GM12878 (cell line): ENCODE results near the gene HADH. TPM values are rescaled to one million over a fixed set of nuclear protein-coding genes. Genes with fewer than 3 reads are reported as not detected.

ENCODE experiments used
- ATAC-seq: fragments of 200-7000 bp; cut with Tn5 transposase; 3 replicates; pipeline ENCODE4 v1.9.1; 2020; ENCODE audit warnings: mild to moderate bottlenecking, moderate library complexity
- BruUV-seq: library from RNA; stranded (reverse); fragments of 400-500 nt; replicated peaks from 2 replicates; lab custom pipeline; 2021; lab: Mats Ljungman, UMichigan
- CTCF ChIA-PET: fragments of 300-600 bp; sonication (Branson Sonifier 250); formaldehyde crosslinking; extraction: SDS; loops from one replicate; lab custom pipeline; 2021; ENCODE audit warnings: inconsistent platforms; lab: Yijun Ruan, JAX
- POLR2A ChIA-PET: fragments of 350-600 bp; formaldehyde crosslinking; extraction: SDS; loops from one replicate; lab custom pipeline; 2021; ENCODE audit warnings: inconsistent platforms; lab: Charles Lee
- RAD21 ChIA-PET: fragments of 300-600 bp; sonication (Branson Sonifier 250); formaldehyde crosslinking; loops from one replicate; lab custom pipeline; 2023; ENCODE audit warnings: antibody characterized with exemption; ENCODE audit not compliant: unreplicated experiment; lab: Charles Lee
- SMC1A ChIA-PET: fragments of 300-600 bp; sonication (Branson Sonifier 250); formaldehyde crosslinking; loops from one replicate; lab custom pipeline; 2023; ENCODE audit not compliant: unreplicated experiment, uncharacterized antibody; lab: Charles Lee
- DNase-seq: peaks from one replicate; pipeline ENCODE4 v3.0.0-alpha.2; 2011; ENCODE audit warnings: low read depth, low spot score
- FAIRE-seq: peaks from 3 replicates; lab custom pipeline; 2011; peaks lifted over from hg19 to GRCh38; lab: Jason Lieb, UNC
- H2AFZ ChIP-seq: 2 replicates; pipeline ENCODE4 v1.6.0; 2011; ENCODE audit warnings: low read depth, low read length, control low read depth; ENCODE audit not compliant: control insufficient read depth
- H3K27ac ChIP-seq: 2 replicates; pipeline ENCODE4 v1.5.1; 2011; ENCODE audit warnings: control low read depth; ENCODE audit not compliant: control insufficient read depth, insufficient read depth
- H3K27me3 ChIP-seq, 2 experiments: replicated peaks in 1 of 2; 2 replicates each; pipeline versions ENCODE4 v1.6.0 to v1.6.1; 2011; ENCODE audit warnings: low read length in 1 of 2; ENCODE audit not compliant: control insufficient read depth in 2 of 2, insufficient read depth in 2 of 2
- H3K36me3 ChIP-seq, 2 experiments: 2 replicates each; pipeline ENCODE4 v1.5.1; 2011; ENCODE audit warnings: low read length in 1 of 2; ENCODE audit not compliant: control insufficient read depth in 2 of 2, insufficient read depth in 2 of 2
- H3K4me1 ChIP-seq: 2 replicates; pipeline ENCODE4 v1.6.1; 2011; ENCODE audit warnings: mild to moderate bottlenecking, low read length, moderate library complexity, mixed read lengths; ENCODE audit not compliant: control insufficient read depth, insufficient read depth
- H3K4me2 ChIP-seq: 2 replicates; pipeline ENCODE4 v1.6.0; 2011; ENCODE audit warnings: control low read depth; ENCODE audit not compliant: control insufficient read depth, insufficient read depth
- H3K4me3 ChIP-seq: fragments of 200-600 bp; sonication (generic); 2 replicates; pipeline ENCODE4 v1.5.1; 2016
- H3K79me2 ChIP-seq: 2 replicates; pipeline ENCODE4 v1.6.0; 2011; ENCODE audit warnings: low read length; ENCODE audit not compliant: control insufficient read depth, insufficient read depth
- H3K9ac ChIP-seq: 2 replicates; pipeline ENCODE4 v1.8.0; 2011; ENCODE audit warnings: low read length, control low read depth, mixed read lengths; ENCODE audit not compliant: control insufficient read depth, insufficient read depth
- H3K9me3 ChIP-seq: replicated peaks from 3 replicates; pipeline ENCODE4 v1.5.1; 2011; ENCODE audit warnings: mild to moderate bottlenecking, low read length; ENCODE audit not compliant: control insufficient read depth, insufficient read depth
- H4K20me1 ChIP-seq: 2 replicates; pipeline ENCODE4 v1.6.0; 2011; ENCODE audit not compliant: control insufficient read depth, insufficient read depth
- ATF3 ChIP-seq: IDR thresholded peaks from 2 replicates; pipeline ENCODE4 v1.6.1; 2011; ENCODE audit warnings: low read depth, mild to moderate bottlenecking, low read length, moderate library complexity, borderline replicate concordance; ENCODE audit errors: extremely low read depth
- BMI1 ChIP-seq: fragments of 450-650 bp; IDR thresholded peaks from 2 replicates; pipeline ENCODE4 v1.6.1; 2016; ENCODE audit warnings: mild to moderate bottlenecking, moderate library complexity, borderline replicate concordance
- NR2C1 ChIP-seq: fragments of 450-650 bp; IDR thresholded peaks from 2 replicates; pipeline ENCODE4 v1.6.1; 2017; ENCODE audit warnings: antibody characterized with exemption, mild to moderate bottlenecking, moderate library complexity
- ZNF592 ChIP-seq: fragments of 450-650 bp; IDR thresholded peaks from 2 replicates; pipeline ENCODE4 v1.6.1; 2017; ENCODE audit warnings: mild to moderate bottlenecking, moderate library complexity
- ZZZ3 ChIP-seq: IDR thresholded peaks from 2 replicates; pipeline ENCODE4 v1.6.1; 2011; ENCODE audit warnings: low read depth; ENCODE audit not compliant: control insufficient read depth, insufficient read length
- whole genome bisulfite sequencing: methylation state at CpG from one replicate; pipeline ENCODE4 v1.1.6; 2016; ENCODE audit warnings: low lambda C conversion rate; ENCODE audit not compliant: insufficient replicate concordance, insufficient coverage; ENCODE audit errors: missing lambda C conversion rate; 5-methylcytosine and 5-hydroxymethylcytosine counted together
- in situ Hi-C: fragments of 300-500 bp; cut with MboI; formaldehyde crosslinking; loops from 9 replicates; pipeline ENCODE4 v1.14.3; 2018; ENCODE audit warnings: mixed read lengths
- intact Hi-C: fragments of 100-400 bp; cut with micrococcal nuclease; formaldehyde crosslinking; loops from one replicate; pipeline ENCODE4 v1.14.2; 2022; ENCODE audit not compliant: unreplicated experiment
- polyA plus RNA-seq, 11 experiments: library from polyadenylated mRNA; depleted of rRNA in 4 of 11; unstranded in 6 of 11; stranded (reverse) in 5 of 11; fragments of >200 nt; fragmentation: Nextera tagmentation in 4 of 11; fragmentation: Illumina TruSeq in 1 of 11; extraction: Ambion mirVana in 4 of 11; extraction: Trizol in 1 of 11; gene quantifications; 1 replicate in 1 of 11; 2 replicates in 10 of 11; pipeline versions ENCODE4 v1.2.1 to v1.2.3, GENCODE V29; 2011 to 2016; ENCODE audit warnings: inconsistent platforms in 2 of 11, missing spikeins in 2 of 11, low read depth in 1 of 11
- total RNA-seq, 4 experiments: library from RNA; depleted of rRNA in 3 of 4; stranded (reverse); fragments of >200 nt in 3 of 4; fragmentation: Illumina TruSeq in 1 of 4; extraction: Trizol in 1 of 4; gene quantifications; 2 replicates each; pipeline versions ENCODE4 v1.2.1 to v1.2.3, GENCODE V29; 2013 to 2021
- TF ChIP-seq, protein P1 (sequence below): fragments of 450-650 bp; IDR thresholded peaks from 2 replicates; pipeline ENCODE4 v1.6.1; 2017; ENCODE audit warnings: mild to moderate bottlenecking, low read depth, inconsistent platforms; ENCODE audit not compliant: poor library complexity, severe bottlenecking
- TF ChIP-seq, protein P2 (sequence below): IDR thresholded peaks from 2 replicates; pipeline ENCODE4 v1.6.1; 2011; ENCODE audit warnings: low read depth, low read length, improper control_type of control experiment, borderline replicate concordance
- TF ChIP-seq, protein P3 (sequence below): fragments of 450-650 bp; IDR thresholded peaks from 2 replicates; pipeline ENCODE4 v1.6.1; 2017; ENCODE audit warnings: antibody characterized with exemption, mild to moderate bottlenecking, moderate library complexity
- TF ChIP-seq, protein P4 (sequence below): IDR thresholded peaks from 2 replicates; pipeline ENCODE4 v1.6.1; 2011; ENCODE audit warnings: borderline replicate concordance, low read depth, mild to moderate bottlenecking, moderate library complexity, low read length; ENCODE audit not compliant: insufficient read depth, poor library complexity, severe bottlenecking

HADH gene
- total and polyA plus RNA-seq, 10 of the 15 experiments (the other 5 are each of a cell fraction or from before 2014, with no cell fraction given) = 20.3 to 97.9 (median 76.6) TPM

GRCh38 chr4:108051343-108051742, 61.7 kb downstream of the HADH start:
- BruUV-seq = no TSS peak
- Histone ChIP-seq H3K36me3 (no peaks in the 10 kb centered on the region), H3K9ac (no peak overlapping the region), H3K27me3 (no peaks in the 10 kb centered on the region), H3K79me2 (no peaks in the 10 kb centered on the region), H2AFZ (no peak overlapping the region), H3K27ac (no peak overlapping the region), H3K4me2 (no peak overlapping the region), H3K4me1 (no peaks in the 10 kb centered on the region), H4K20me1 (no peaks in the 10 kb centered on the region), H3K9me3 (no peaks in the 10 kb centered on the region), H3K4me3 (no peak overlapping the region)
- intact Hi-C loops = no loop called here
- TF ChIP-seq ZNF592 = no peak
- TF ChIP-seq NR2C1 = no peak
- TF ChIP-seq BMI1 = no peak
- TF ChIP-seq, protein P1, sequence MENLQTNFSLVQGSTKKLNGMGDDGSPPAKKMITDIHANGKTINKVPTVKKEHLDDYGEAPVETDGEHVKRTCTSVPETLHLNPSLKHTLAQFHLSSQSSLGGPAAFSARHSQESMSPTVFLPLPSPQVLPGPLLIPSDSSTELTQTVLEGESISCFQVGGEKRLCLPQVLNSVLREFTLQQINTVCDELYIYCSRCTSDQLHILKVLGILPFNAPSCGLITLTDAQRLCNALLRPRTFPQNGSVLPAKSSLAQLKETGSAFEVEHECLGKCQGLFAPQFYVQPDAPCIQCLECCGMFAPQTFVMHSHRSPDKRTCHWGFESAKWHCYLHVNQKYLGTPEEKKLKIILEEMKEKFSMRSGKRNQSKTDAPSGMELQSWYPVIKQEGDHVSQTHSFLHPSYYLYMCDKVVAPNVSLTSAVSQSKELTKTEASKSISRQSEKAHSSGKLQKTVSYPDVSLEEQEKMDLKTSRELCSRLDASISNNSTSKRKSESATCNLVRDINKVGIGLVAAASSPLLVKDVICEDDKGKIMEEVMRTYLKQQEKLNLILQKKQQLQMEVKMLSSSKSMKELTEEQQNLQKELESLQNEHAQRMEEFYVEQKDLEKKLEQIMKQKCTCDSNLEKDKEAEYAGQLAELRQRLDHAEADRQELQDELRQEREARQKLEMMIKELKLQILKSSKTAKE = no peak
- TF ChIP-seq, protein P2, sequence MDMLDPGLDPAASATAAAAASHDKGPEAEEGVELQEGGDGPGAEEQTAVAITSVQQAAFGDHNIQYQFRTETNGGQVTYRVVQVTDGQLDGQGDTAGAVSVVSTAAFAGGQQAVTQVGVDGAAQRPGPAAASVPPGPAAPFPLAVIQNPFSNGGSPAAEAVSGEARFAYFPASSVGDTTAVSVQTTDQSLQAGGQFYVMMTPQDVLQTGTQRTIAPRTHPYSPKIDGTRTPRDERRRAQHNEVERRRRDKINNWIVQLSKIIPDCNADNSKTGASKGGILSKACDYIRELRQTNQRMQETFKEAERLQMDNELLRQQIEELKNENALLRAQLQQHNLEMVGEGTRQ = no peak
- TF ChIP-seq ZZZ3 = no peak
- TF ChIP-seq, protein P3, sequence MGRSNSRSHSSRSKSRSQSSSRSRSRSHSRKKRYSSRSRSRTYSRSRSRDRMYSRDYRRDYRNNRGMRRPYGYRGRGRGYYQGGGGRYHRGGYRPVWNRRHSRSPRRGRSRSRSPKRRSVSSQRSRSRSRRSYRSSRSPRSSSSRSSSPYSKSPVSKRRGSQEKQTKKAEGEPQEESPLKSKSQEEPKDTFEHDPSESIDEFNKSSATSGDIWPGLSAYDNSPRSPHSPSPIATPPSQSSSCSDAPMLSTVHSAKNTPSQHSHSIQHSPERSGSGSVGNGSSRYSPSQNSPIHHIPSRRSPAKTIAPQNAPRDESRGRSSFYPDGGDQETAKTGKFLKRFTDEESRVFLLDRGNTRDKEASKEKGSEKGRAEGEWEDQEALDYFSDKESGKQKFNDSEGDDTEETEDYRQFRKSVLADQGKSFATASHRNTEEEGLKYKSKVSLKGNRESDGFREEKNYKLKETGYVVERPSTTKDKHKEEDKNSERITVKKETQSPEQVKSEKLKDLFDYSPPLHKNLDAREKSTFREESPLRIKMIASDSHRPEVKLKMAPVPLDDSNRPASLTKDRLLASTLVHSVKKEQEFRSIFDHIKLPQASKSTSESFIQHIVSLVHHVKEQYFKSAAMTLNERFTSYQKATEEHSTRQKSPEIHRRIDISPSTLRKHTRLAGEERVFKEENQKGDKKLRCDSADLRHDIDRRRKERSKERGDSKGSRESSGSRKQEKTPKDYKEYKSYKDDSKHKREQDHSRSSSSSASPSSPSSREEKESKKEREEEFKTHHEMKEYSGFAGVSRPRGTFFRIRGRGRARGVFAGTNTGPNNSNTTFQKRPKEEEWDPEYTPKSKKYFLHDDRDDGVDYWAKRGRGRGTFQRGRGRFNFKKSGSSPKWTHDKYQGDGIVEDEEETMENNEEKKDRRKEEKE = no peak
- TF ChIP-seq, protein P4, sequence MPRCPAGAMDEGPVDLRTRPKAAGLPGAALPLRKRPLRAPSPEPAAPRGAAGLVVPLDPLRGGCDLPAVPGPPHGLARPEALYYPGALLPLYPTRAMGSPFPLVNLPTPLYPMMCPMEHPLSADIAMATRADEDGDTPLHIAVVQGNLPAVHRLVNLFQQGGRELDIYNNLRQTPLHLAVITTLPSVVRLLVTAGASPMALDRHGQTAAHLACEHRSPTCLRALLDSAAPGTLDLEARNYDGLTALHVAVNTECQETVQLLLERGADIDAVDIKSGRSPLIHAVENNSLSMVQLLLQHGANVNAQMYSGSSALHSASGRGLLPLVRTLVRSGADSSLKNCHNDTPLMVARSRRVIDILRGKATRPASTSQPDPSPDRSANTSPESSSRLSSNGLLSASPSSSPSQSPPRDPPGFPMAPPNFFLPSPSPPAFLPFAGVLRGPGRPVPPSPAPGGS = no peak
- TF ChIP-seq ATF3 = no peak
- RAD21 ChIA-PET = no interaction called here
- SMC1A ChIA-PET = no interaction called here
- WGBS = 66% methylated on average over 10 of the region's 10 CpGs
- FAIRE-seq = no peak
- no peak for DNase-seq
- in situ Hi-C loops = no loop called here
- CTCF ChIA-PET = interaction anchor here (2.5 kb wide), 1 partner anchor 521 kb away, joined by 11 read pairs; no protein-coding TSS in a partner anchor
- POLR2A ChIA-PET = no interaction called here
- ATAC-seq = no peak
